Epithelial cell of proximal tubule (primary cell): ENCODE measurements around the gene IKZF3. TPM values are rescaled to one million over a fixed set of nuclear protein-coding genes. Genes with fewer than 3 reads are reported as not detected.
"Not testable (repeated sequence)": the region's sequence is repeated elsewhere in the genome, so short reads cannot be mapped to it uniquely, and the experiment has no call there.

ENCODE experiments used
- DNase-seq: peaks from one replicate; pipeline ENCODE4 v3.0.0-alpha.2; 2011; ENCODE audit warnings: low read depth
- H3K4me3 ChIP-seq: 2 replicates; pipeline ENCODE4 v1.5.1; 2011; ENCODE audit warnings: low read depth, mild to moderate bottlenecking, low read length
- CTCF ChIP-seq: conservative IDR thresholded peaks from 2 replicates; pipeline ENCODE4 v1.5.1; 2012; ENCODE audit warnings: low read depth, mild to moderate bottlenecking, low read length
- total RNA-seq: library from RNA; depleted of rRNA; stranded (reverse); fragments of >200 nt; gene quantifications from 2 replicates; pipeline ENCODE4 v1.2.3, GENCODE V29; 2015

Gene IKZF3
- total RNA-seq, 1 donor from 2014 or later: not detected

GRCh38 chr17:39868554-39868942 is 4.4 kb upstream of the IKZF3 start:
- H3K4me3 ChIP-seq: no peak overlapping the region
- DNase-seq: no peak
- TF ChIP-seq CTCF: no peak

GRCh38 chr17:39867880-39868553 is 3.9 kb upstream of the IKZF3 start, which contains the start of gene ZPBP2:
ZPBP2 (plus strand) TSS chr17:39868202; CDS start chr17:39868355, 153 bp downstream.
- DNase-seq: no peak
- no peak for TF ChIP-seq CTCF
- H3K4me3 ChIP-seq: no peak within 1 kb of the TSS

- no peak for DNase-seq
- TF ChIP-seq CTCF: no peak
- no peak overlapping the region for H3K4me3 ChIP-seq
Observed at GRCh38 chr17:39867084-39867879, 3.2 kb upstream of the IKZF3 start.

GRCh38 chr17:39866013-39866730 is 2.1 kb upstream of the IKZF3 start:
- DNase-seq: no peak
- no peak overlapping the region for H3K4me3 ChIP-seq
- no peak for TF ChIP-seq CTCF

- H3K4me3 ChIP-seq: no peak overlapping the region
- no peak for TF ChIP-seq CTCF
- DNase-seq: no peak
Observed at GRCh38 chr17:39863244-39863917, 731 bp downstream of the IKZF3 start.

- TF ChIP-seq CTCF: no peak
- no peak overlapping the region for H3K4me3 ChIP-seq
- no peak for DNase-seq
Observed at GRCh38 chr17:39861235-39861634, 2.9 kb downstream of the IKZF3 start.

GRCh38 chr17:39855911-39856649 is 8.0 kb downstream of the IKZF3 start:
- not testable (repeated sequence) for H3K4me3 ChIP-seq, DNase-seq
